Body of pancreas (tissue), 4 donors: ENCODE measurements around the gene COL27A1.

ENCODE experiments used
- POLR2A ChIP-seq, 3 donors: fragments of 450-650 bp; IDR thresholded peaks; one replicate each; pipeline ENCODE4 v1.6.1; 2016; ENCODE audit warnings: antibody characterized with exemption in 3 of 3, mild to moderate bottlenecking in 2 of 3
- TF ChIP-seq, protein P1 (sequence below), 7 experiments: fragments of 450-650 bp in 4 of 7; fragments of 200-600 bp in 3 of 7; sonication (generic) in 3 of 7; IDR thresholded peaks; one replicate each; pipeline ENCODE4 v1.5.1; 2016 to 2019; ENCODE audit warnings: antibody characterized with exemption in 7 of 7

DNA sequence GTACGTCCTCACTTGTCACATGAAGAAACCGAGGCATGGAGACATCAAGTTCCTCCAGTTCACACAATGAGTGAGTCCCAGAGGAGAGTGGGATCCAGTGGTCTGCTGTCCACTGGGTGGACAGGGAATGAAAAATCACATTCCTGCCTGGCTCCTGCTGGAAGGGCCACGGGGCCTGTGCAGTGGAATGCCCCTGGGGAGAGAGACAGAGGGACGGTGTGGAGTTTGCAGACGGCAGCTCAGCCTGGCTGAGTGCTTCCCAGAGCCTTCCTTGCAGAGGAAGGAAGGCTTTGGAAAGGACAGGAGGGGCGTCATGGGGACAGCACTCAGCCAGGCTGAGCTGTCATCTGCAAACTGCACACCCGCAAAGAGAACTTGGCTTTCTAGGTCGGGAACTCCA is 74.7 kb downstream of the COL27A1 start:
- no peak for TF ChIP-seq POLR2A (IDR thresholded peaks at IDR 0.05)
- TF ChIP-seq, protein P1, sequence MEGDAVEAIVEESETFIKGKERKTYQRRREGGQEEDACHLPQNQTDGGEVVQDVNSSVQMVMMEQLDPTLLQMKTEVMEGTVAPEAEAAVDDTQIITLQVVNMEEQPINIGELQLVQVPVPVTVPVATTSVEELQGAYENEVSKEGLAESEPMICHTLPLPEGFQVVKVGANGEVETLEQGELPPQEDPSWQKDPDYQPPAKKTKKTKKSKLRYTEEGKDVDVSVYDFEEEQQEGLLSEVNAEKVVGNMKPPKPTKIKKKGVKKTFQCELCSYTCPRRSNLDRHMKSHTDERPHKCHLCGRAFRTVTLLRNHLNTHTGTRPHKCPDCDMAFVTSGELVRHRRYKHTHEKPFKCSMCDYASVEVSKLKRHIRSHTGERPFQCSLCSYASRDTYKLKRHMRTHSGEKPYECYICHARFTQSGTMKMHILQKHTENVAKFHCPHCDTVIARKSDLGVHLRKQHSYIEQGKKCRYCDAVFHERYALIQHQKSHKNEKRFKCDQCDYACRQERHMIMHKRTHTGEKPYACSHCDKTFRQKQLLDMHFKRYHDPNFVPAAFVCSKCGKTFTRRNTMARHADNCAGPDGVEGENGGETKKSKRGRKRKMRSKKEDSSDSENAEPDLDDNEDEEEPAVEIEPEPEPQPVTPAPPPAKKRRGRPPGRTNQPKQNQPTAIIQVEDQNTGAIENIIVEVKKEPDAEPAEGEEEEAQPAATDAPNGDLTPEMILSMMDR (IDR thresholded peaks at IDR 0.05): no peak
